GM15510 (cell line): Measurements from ENCODE around the gene MPPED1.

Experiments
- POLR2A ChIP-seq: IDR thresholded peaks from 3 replicates; pipeline ENCODE4 v1.6.1; 2011; ENCODE audit warnings: borderline replicate concordance; ENCODE audit not compliant: insufficient read length; ENCODE audit errors: extremely low read depth

The MPPED1 gene

GRCh38 chr22:43505896-43506295, 94.1 kb downstream of the MPPED1 start:
- no peak for TF ChIP-seq POLR2A

DNA sequence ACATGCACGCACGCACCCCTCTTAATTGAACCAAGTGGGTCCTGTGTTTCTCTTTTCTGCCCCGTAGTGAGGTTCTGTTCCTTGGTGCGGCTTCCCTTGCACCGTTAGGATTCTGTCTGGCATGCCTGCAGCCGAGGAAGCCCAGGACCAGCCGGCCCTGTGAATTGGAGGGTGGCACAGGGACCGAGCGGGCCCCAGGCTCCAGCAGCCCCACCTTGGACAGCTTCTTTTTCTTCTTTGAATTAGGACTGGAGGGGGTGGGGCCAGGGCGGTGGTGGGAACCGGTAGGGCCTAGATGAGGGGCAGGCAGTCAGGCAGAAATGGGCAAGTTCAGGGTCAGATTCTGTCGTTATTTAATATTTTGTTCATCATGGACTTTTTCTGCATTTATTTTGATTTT, 94.7 kb downstream of the MPPED1 start:
- no peak for TF ChIP-seq POLR2A

- TF ChIP-seq POLR2A = no peak
These were observed 95.4 kb downstream of the MPPED1 start for GRCh38 chr22:43507235-43507634.

DNA sequence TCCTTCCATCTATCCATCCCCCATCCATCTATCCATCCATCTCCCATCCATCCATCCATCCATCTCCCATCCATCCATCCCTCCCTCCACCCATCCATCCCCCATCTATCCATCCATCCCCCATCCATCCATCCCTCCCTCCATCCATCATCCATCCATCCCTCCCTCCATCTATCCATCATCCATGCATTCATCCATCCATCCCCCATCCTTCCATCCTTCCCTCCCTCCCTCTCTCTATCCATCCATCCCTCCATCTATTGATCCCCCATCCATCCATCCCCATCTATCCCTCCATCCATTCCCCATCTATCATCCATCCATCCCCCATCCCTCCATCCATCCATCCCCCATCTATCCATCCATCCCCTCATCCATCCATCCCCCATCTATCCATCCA, 96.7 kb downstream of the MPPED1 start:
- no peak for TF ChIP-seq POLR2A

DNA sequence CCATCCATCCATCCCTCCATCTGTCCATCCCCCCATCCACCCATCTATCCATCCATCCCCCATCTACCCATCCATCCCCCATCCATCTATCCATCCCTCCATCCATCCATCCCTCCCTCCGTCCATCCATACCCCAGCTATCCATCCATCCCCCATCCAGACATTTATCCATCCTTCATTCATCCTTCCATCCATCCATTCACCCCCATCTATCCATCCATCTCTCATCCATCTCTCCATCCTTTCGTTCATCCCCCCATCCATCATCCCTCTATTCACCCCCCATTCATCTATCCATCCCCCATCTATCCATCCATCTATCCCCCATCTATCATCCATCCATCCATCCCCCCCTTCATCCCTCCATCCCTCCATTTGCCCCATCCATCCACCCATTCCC, 97.5 kb downstream of the MPPED1 start:
- no peak for TF ChIP-seq POLR2A

GRCh38 chr22:43510281-43511070, 98.7 kb downstream of the MPPED1 start:
- no peak for TF ChIP-seq POLR2A

DNA sequence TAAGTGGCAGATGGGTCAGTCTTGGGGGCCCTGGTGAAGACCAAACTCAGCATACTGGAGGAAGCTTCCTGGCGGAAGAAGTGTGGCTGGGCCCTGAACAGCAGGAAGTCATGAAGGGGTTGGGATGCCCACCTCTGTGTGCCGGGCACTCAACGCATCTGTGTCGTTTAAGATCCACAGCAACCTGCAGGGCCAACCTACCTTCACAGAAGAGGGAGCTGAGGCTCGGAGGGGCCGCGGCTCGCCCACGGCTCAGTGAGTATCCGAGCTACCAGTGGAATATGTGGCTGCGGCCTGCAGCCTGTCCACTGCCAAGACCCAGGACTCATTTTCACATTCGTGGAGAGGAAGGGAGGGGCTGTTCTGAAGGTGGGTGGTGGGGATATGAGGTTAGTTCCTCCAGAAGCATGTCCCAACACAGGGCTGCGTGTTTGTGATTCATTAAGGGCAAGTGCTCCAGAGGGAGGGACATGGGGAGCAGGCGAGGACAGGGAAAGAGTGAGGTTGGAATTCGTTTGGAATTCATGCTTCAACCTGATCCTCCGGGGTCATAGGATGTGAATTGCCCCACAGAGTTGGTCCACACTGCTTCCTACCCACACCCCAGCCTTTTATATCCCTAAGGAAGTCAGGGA, 99.6 kb downstream of the MPPED1 start:
- TF ChIP-seq POLR2A = no peak

DNA sequence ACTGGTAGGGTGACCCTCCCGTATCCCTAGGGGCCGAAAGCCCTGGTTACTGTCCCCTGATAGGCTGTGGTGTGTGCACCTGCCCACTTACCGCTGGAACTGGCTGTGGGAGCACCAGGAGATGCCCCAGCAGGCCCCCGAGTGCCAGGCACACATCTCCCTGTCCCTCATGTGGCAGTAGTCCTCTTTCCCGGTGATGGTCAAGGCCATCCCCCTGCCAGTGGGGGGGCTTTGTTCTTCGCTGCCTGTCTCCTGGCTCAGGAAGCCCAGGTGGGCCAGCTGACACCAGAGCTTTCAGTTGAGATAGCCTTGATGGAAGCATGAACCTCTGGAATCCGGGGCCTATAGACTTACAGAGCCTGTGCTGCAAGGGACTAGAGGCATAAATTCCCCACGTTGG, 100.5 kb downstream of the MPPED1 start:
- TF ChIP-seq POLR2A = no peak

GRCh38 chr22:43514476-43515157, 102.8 kb downstream of the MPPED1 start:
- no peak for TF ChIP-seq POLR2A

DNA sequence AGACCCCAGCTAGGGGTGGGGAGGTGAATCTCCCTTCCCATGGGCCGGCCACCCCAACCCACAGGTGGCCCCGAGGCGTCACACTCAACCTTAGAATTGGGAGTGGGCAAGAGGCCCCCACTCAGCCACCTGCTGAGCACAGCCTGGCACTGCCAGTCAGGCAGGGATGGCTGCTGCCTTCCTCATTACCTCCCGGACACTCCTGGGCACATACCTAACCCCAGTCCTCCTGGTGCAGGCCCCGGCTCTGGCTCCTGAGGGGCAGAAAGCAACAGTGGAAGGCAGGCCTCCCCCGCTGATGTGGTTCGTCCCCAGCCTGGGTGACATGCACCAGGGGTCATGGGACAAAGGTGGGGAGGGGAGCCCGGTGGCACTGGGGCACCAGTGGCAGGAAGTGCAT, 103.6 kb downstream of the MPPED1 start:
- no peak for TF ChIP-seq POLR2A

GRCh38 chr22:43515902-43516301, 104.1 kb downstream of the MPPED1 start:
- TF ChIP-seq POLR2A = no peak

DNA sequence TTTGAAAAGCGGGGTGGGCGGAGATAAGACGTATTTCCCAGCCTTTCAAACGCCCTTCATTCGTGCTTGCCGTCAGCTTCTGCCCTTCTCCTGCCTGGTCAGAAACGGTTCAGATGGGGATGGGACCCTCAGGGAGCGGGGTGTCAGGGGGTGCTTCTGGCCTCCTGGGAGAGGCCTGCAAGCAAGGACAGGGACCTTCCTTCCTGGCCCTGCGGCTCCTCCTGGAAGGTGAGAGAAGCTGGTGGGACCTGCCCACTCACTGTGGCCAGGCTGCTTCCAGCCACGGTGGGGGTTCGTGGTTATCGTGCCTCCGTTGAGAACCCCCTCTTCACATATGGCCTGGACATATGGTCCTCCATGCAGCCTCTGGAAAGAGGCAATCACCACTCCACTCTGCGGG, 104.6 kb downstream of the MPPED1 start:
- TF ChIP-seq POLR2A = no peak

DNA sequence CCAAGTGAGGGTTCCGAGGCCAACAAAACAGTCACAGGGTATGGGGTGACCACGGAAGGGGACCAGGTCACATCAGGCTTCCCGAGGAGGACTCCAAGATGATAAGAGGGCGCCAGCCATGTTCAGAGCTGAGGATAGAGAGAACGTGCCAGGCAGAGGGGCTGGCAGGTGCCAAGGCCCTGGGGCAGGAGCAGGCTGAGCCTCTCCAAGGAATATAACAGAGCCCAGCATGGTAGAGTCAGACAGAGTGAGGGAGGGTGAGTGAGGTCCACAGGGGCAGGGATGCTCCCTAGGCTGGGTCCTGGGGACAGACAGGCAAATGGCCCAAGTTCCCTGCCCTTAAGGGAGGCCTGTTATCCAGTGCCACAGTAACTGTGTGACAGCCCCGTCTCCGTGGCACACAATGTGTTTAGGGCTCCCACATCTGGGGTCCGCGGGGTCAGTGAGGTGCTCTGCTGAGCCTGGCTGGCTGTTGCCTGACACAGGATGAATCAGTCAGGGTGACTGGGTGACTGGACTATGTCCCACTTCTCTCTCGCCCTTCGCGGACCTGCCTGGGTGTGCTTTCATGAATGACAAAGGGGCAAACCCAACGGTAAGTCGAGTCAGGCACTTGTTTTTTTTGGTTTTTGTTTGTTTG, 105.3 kb downstream of the MPPED1 start:
- no peak for TF ChIP-seq POLR2A

GRCh38 chr22:43520632-43521039, 108.8 kb downstream of the MPPED1 start:
- TF ChIP-seq POLR2A = no peak

GRCh38 chr22:43521716-43522115, 109.9 kb downstream of the MPPED1 start:
- TF ChIP-seq POLR2A = no peak

GRCh38 chr22:43526117-43526655, 114.4 kb downstream of the MPPED1 start:
- no peak for TF ChIP-seq POLR2A

- TF ChIP-seq POLR2A = no peak
These were observed 115.1 kb downstream of the MPPED1 start for GRCh38 chr22:43526946-43527345.
